ENCODE measurements around the gene OTOF.

Gene OTOF

DNA sequence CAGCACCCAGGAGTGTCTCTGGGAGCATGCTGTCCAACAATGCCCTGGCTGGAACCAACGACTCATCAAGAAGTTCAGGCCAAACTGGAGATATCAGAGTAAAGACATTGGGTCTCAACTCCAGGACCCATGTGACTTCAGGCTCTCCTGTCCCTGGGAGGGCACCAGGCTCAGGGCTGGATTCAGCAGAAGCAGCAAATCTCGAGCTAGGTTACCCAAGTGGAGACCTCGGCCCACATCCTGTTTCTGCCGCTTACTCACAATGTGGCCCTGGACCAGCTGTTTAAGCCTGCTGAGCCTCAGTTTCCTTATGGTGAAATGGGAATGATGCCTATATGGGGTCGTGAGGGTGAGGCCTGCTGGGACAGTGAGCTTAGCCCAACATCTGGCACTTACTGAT lies 9.3 kb upstream of the OTOF start:
- no peaks in the 10 kb centered on the region for H3K4me1 ChIP-seq (ENCODE audit: control insufficient read depth, insufficient read depth, low read length, poor library complexity, severe bottlenecking)
- no peaks in the 10 kb centered on the region for H3K36me3 ChIP-seq (ENCODE audit: control insufficient read depth, insufficient read depth, low read length)
- H3K4me3 ChIP-seq (ENCODE audit: extremely low read depth, insufficient read depth, low read length, poor library complexity, severe bottlenecking), result no peak overlapping the region
- H3K27ac ChIP-seq (ENCODE audit: low read depth, low read length, severe bottlenecking), result no peak overlapping the region
- WGBS, 2 experiments (ENCODE audit: insufficient coverage in 2 of 2), result 88 to 94% methylated on average over 5 of the region's 5 CpGs
- no peaks in the 10 kb centered on the region for H3K9me3 ChIP-seq (ENCODE audit: control insufficient read depth, low read length)

- WGBS, 2 experiments (ENCODE audit: insufficient coverage in 2 of 2), result 100% methylated on average over 3 of the region's 3 CpGs
These were observed 8.9 kb upstream of the OTOF start for GRCh38 chr2:26486789-26487188.

DNA sequence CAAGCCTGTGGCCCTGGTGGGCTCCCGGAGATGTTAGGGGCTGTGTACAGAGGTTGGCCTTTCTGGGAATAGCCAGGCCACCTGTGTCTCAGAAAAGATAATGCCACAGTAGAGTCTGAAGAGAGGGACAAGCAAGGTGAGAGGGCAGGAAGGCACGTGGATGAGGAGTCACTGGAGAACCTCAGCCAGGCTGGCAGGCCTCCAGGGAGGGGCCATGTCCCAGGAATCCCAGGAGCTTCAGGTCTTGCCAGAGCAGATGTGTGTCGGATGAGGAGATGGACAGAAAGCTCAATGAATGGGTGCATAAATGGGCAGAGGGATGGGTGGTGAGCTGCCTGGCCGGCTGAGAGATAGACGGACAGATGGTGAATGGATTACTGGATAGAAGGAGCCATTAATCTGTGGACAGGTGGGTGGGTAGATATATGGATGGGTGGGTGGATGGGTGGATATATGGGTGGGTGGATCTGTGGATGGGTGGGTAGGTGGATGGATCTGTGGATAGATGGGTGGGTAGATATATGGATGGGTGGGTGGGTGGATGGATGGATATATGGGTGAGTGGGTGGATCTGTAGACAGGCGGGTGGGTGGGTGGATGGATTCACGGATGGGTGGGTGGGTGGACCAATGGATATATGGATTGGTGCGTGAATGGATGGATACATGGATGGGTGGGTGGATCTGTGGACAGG lies 7.9 kb upstream of the OTOF start:
- no peaks in the 10 kb centered on the region for H3K4me1 ChIP-seq (ENCODE audit: control insufficient read depth, insufficient read depth, low read length, poor library complexity, severe bottlenecking)
- H3K27ac ChIP-seq (ENCODE audit: low read depth, low read length, severe bottlenecking), result no peak overlapping the region
- no peaks in the 10 kb centered on the region for H3K36me3 ChIP-seq (ENCODE audit: control insufficient read depth, insufficient read depth, low read length)
- H3K9me3 ChIP-seq (ENCODE audit: control insufficient read depth, low read length), result no peaks in the 10 kb centered on the region
- H3K4me3 ChIP-seq (ENCODE audit: extremely low read depth, insufficient read depth, low read length, poor library complexity, severe bottlenecking), result no peak overlapping the region
- WGBS, 2 experiments (ENCODE audit: insufficient coverage in 2 of 2), result 82 to 91% methylated on average over 7 to 8 of the region's 8 CpGs

More at GRCh38 chr2:26486789-26487188, 8.9 kb upstream of the OTOF start:
- Histone ChIP-seq H3K36me3 (ENCODE audit: control insufficient read depth, insufficient read depth, low read length) (no peaks in the 10 kb centered on the region), H3K9me3 (ENCODE audit: control insufficient read depth, low read length) (no peaks in the 10 kb centered on the region), H3K4me1 (ENCODE audit: control insufficient read depth, insufficient read depth, low read length, poor library complexity, severe bottlenecking) (no peaks in the 10 kb centered on the region), H3K27ac (ENCODE audit: low read depth, low read length, severe bottlenecking) (no peak overlapping the region), H3K4me3 (ENCODE audit: extremely low read depth, insufficient read depth, low read length, poor library complexity, severe bottlenecking) (no peak overlapping the region)

DNA sequence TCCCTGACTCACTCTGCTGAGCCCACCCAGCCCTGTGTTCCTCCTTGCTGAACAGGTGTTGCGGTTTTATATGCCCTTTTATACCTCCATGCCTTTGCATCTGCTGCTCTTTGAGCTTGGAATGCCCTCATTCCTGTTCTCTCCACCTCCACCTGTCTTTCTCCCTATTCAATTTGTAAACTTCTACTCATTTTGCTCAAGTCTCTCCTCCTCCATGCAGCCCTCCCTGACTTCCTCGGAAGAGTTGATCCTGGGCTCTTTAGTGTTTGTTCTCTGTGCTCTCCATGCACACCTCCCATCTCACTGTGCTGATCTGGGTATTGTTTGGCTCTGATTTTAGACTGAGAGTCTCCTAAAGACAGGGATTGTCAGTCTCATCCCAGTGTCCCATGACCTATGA lies 7.2 kb upstream of the OTOF start:
- WGBS, 2 experiments (ENCODE audit: insufficient coverage in 2 of 2), result 100% methylated on average over 1 to 2 of the region's 2 CpGs
- no peak overlapping the region for H3K4me3 ChIP-seq (ENCODE audit: extremely low read depth, insufficient read depth, low read length, poor library complexity, severe bottlenecking)
- no peak overlapping the region for H3K27ac ChIP-seq (ENCODE audit: low read depth, low read length, severe bottlenecking)
- H3K4me1 ChIP-seq (ENCODE audit: control insufficient read depth, insufficient read depth, low read length, poor library complexity, severe bottlenecking), result no peaks in the 10 kb centered on the region
- H3K9me3 ChIP-seq (ENCODE audit: control insufficient read depth, low read length), result no peaks in the 10 kb centered on the region
- no peaks in the 10 kb centered on the region for H3K36me3 ChIP-seq (ENCODE audit: control insufficient read depth, insufficient read depth, low read length)

- no peak overlapping the region for H3K27ac ChIP-seq (ENCODE audit: low read depth, low read length, severe bottlenecking)
- no peak overlapping the region for H3K4me3 ChIP-seq (ENCODE audit: extremely low read depth, insufficient read depth, low read length, poor library complexity, severe bottlenecking)
These were observed 6.7 kb upstream of the OTOF start for GRCh38 chr2:26484579-26484978.

DNA sequence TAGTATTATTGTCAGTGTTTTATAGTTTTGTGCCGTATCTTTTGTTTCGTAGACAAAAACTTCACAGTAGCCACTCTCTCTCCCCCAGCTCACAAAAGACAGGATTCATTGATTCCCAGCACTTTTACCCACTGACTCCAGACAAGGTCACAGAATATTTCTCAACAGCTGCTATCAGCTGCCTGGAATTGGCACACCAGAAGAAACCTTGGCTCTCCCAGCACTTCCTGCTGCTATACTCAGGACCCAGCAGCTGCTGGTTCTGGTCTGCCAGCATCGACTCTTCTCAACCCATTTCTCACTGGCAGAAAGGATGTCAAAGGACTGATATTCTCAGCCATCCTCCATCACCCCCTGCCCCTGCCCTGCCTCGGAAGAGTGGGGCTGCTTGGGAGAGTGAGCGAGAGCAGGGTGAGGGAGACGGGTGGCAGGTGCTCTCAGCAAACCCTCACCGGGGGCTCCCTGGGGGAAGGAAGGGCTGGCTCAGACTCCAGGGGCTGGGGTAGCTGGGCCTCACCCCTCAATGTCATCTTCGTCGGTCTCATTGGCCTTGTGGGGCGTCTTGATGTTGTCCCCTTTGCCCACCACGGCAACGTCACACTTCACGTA lies 6.1 kb upstream of the OTOF start:
- Histone ChIP-seq H3K4me1 (ENCODE audit: control insufficient read depth, insufficient read depth, low read length, poor library complexity, severe bottlenecking) (no peaks in the 10 kb centered on the region), H3K4me3 (ENCODE audit: extremely low read depth, insufficient read depth, low read length, poor library complexity, severe bottlenecking) (no peak overlapping the region), H3K9me3 (ENCODE audit: control insufficient read depth, low read length) (no peaks in the 10 kb centered on the region), H3K36me3 (ENCODE audit: control insufficient read depth, insufficient read depth, low read length) (no peaks in the 10 kb centered on the region), H3K27ac (ENCODE audit: low read depth, low read length, severe bottlenecking) (no peak overlapping the region)
- WGBS, 2 experiments (ENCODE audit: insufficient coverage in 2 of 2), result 83 to 96% methylated on average over 6 to 8 of the region's 13 CpGs

More at GRCh38 chr2:26484579-26484978, 6.7 kb upstream of the OTOF start:
- Histone ChIP-seq H3K36me3 (ENCODE audit: control insufficient read depth, insufficient read depth, low read length) (no peaks in the 10 kb centered on the region), H3K4me1 (ENCODE audit: control insufficient read depth, insufficient read depth, low read length, poor library complexity, severe bottlenecking) (no peaks in the 10 kb centered on the region), H3K9me3 (ENCODE audit: control insufficient read depth, low read length) (no peaks in the 10 kb centered on the region)
- 80 to 90% methylated on average over 3 to 4 of the region's 4 CpGs for whole genome bisulfite sequencing, 2 experiments (ENCODE audit: insufficient coverage in 2 of 2)

DNA sequence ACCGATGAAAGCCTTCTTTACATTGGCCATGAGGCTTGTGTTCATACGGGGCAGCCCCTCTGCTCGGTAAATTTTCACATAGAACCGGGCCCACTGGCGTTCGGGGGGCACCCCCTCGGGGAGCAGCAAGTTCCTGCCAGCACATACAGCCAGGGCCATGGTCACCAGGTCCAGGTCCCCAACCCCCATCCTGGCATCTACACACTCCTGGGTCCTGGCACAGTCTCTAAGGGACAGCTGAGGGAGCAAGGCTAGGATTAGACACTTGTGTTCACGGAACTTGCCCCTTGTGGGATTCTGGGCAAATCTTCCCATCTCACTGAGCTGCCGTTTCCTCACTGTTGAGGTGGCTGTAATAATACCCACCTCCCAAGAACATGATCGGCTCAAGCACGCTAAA lies 5.6 kb upstream of the OTOF start:
- no peaks in the 10 kb centered on the region for H3K9me3 ChIP-seq (ENCODE audit: control insufficient read depth, low read length)
- no peak overlapping the region for H3K27ac ChIP-seq (ENCODE audit: low read depth, low read length, severe bottlenecking)
- WGBS, 2 experiments (ENCODE audit: insufficient coverage in 2 of 2), result 90 to 93% methylated on average over 7 to 8 of the region's 11 CpGs
- H3K4me1 ChIP-seq (ENCODE audit: control insufficient read depth, insufficient read depth, low read length, poor library complexity, severe bottlenecking), result no peaks in the 10 kb centered on the region
- no peak overlapping the region for H3K4me3 ChIP-seq (ENCODE audit: extremely low read depth, insufficient read depth, low read length, poor library complexity, severe bottlenecking)
- H3K36me3 ChIP-seq (ENCODE audit: control insufficient read depth, insufficient read depth, low read length), result no peaks in the 10 kb centered on the region

DNA sequence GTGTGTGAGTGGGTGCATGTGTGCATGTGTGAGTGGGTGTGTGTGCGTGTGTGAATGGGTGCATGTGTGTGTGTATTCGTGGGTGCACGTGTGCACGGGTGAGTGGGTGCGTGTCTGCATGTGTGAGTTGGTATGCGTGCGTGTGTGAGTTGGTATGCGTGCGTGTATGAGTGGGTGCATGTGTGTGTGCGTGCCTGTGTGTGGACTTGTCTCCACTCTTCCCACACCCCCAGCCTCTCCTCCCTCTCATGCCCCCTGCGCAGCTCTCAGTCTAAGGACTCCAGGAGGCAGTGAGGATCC lies 5.1 kb upstream of the OTOF start:
- 92% methylated on average over 6 of the region's 11 CpGs; no CpG with 5 or more reads in 1 of the 2 experiments for WGBS, 2 experiments (ENCODE audit: insufficient coverage in 2 of 2)
- Histone ChIP-seq H3K36me3 (ENCODE audit: control insufficient read depth, insufficient read depth, low read length) (no peaks in the 10 kb centered on the region), H3K4me3 (ENCODE audit: extremely low read depth, insufficient read depth, low read length, poor library complexity, severe bottlenecking) (no peak overlapping the region), H3K4me1 (ENCODE audit: control insufficient read depth, insufficient read depth, low read length, poor library complexity, severe bottlenecking) (no peaks in the 10 kb centered on the region), H3K9me3 (ENCODE audit: control insufficient read depth, low read length) (no peaks in the 10 kb centered on the region), H3K27ac (ENCODE audit: low read depth, low read length, severe bottlenecking) (no peak overlapping the region)

- Histone ChIP-seq H3K4me1 (ENCODE audit: control insufficient read depth, insufficient read depth, low read length, poor library complexity, severe bottlenecking) (peaks cover 1% of the 10 kb centered on the region), H3K27ac (ENCODE audit: low read depth, low read length, severe bottlenecking) (no peak overlapping the region), H3K36me3 (ENCODE audit: control insufficient read depth, insufficient read depth, low read length) (no peaks in the 10 kb centered on the region), H3K9me3 (ENCODE audit: control insufficient read depth, low read length) (no peaks in the 10 kb centered on the region), H3K4me3 (ENCODE audit: extremely low read depth, insufficient read depth, low read length, poor library complexity, severe bottlenecking) (no peak overlapping the region)
- 93 to 95% methylated on average over 26 to 28 of the region's 30 CpGs for whole genome bisulfite sequencing, 2 experiments (ENCODE audit: insufficient coverage in 2 of 2)
These were observed 4.5 kb upstream of the OTOF start for GRCh38 chr2:26482211-26483026.

DNA sequence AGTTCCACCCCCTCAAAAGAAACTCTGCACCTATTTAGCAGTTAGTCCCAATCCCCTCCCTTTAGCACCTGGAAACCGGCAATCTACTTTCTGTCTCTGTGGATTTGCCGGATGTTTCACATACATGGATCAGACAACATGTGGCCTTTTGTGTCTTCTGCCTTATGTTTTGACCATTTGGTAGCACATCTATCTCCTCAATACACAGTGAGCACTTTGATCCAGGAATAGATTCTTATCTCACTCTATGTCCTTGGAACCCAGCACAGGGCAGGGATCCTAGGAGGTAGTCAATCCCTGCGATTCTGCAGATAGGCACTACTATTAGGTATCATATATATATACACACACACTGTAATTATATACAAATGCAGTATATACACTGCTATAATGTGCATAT lies 3.8 kb upstream of the OTOF start:
- no peaks in the 10 kb centered on the region for H3K9me3 ChIP-seq (ENCODE audit: control insufficient read depth, low read length)

More for the DNA sequence above, 3.8 kb upstream of the OTOF start:
- Histone ChIP-seq H3K4me1 (ENCODE audit: control insufficient read depth, insufficient read depth, low read length, poor library complexity, severe bottlenecking) (peaks cover 6% of the 10 kb centered on the region), H3K36me3 (ENCODE audit: control insufficient read depth, insufficient read depth, low read length) (no peaks in the 10 kb centered on the region), H3K27ac (ENCODE audit: low read depth, low read length, severe bottlenecking) (no peak overlapping the region), H3K4me3 (ENCODE audit: extremely low read depth, insufficient read depth, low read length, poor library complexity, severe bottlenecking) (no peak overlapping the region)
- WGBS, 2 experiments (ENCODE audit: insufficient coverage in 2 of 2), result 88 to 97% methylated on average over 2 of the region's 3 CpGs
